ENCODE measurements around the gene GPR52. TPM values are rescaled to one million over a fixed set of nuclear protein-coding genes. Genes with fewer than 3 reads are reported as not detected.

The GPR52 gene
- total RNA-seq, 3 donors from 2014 or later, result 1.6 to 4.7 (median 2.9) TPM

DNA sequence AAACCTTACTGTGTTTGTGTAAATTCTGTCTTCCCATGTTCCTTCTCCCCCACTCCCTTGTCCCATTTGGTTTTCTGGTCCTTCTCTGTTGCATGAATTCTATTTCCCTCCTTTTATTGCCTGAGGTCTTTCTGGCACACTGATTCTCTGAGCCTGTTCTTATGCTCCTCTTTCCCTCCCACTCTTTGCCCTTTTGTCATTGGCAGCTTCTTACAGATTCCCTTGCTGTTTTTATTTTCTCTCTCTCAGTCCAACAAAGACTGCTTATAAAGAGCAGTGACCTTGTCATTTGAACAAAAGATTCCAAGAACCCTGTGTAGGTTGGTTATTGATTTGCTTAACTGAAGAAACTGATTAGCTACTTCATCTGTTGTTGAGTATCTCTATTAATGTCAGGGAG, 49.7 kb downstream of the GPR52 start:
- H3K9me3 ChIP-seq, result no peaks in the 10 kb centered on the region
- no peaks in the 10 kb centered on the region for H3K4me1 ChIP-seq (ENCODE audit: low read depth)
- H3K36me3 ChIP-seq (ENCODE audit: low read depth), result no peaks in the 10 kb centered on the region
- no peak overlapping the region for H3K4me3 ChIP-seq
- DNase-seq, result no peak
- TF ChIP-seq, protein P1, sequence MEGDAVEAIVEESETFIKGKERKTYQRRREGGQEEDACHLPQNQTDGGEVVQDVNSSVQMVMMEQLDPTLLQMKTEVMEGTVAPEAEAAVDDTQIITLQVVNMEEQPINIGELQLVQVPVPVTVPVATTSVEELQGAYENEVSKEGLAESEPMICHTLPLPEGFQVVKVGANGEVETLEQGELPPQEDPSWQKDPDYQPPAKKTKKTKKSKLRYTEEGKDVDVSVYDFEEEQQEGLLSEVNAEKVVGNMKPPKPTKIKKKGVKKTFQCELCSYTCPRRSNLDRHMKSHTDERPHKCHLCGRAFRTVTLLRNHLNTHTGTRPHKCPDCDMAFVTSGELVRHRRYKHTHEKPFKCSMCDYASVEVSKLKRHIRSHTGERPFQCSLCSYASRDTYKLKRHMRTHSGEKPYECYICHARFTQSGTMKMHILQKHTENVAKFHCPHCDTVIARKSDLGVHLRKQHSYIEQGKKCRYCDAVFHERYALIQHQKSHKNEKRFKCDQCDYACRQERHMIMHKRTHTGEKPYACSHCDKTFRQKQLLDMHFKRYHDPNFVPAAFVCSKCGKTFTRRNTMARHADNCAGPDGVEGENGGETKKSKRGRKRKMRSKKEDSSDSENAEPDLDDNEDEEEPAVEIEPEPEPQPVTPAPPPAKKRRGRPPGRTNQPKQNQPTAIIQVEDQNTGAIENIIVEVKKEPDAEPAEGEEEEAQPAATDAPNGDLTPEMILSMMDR (IDR thresholded peaks at IDR 0.05), result no peak
- ATAC-seq, result no peak
- intact Hi-C loops (cut with DNase I, micrococcal nuclease), result no loop called here

Measured in mucosa of descending colon (tissue), 3 donors.